Suprapubic skin (tissue), 3 donors: Measurements from ENCODE around the gene RAD51AP1.

Source experiments
- POLR2AphosphoS5 ChIP-seq, 3 donors: sonication (generic); formaldehyde crosslinking; IDR thresholded peaks; one replicate each; pipeline ENCODE4 v1.6.1; 2017; ENCODE audit warnings: antibody characterized with exemption in 3 of 3
- TF ChIP-seq, protein P1 (sequence below), 2 donors: fragments of 200-600 bp in 1 of 2; fragments of 450-650 bp in 1 of 2; sonication (generic) in 1 of 2; IDR thresholded peaks; one replicate each; pipeline ENCODE4 v1.5.1; 2016 to 2019; ENCODE audit warnings: antibody characterized with exemption in 2 of 2, mild to moderate bottlenecking in 1 of 2, moderate library complexity in 1 of 2

DNA sequence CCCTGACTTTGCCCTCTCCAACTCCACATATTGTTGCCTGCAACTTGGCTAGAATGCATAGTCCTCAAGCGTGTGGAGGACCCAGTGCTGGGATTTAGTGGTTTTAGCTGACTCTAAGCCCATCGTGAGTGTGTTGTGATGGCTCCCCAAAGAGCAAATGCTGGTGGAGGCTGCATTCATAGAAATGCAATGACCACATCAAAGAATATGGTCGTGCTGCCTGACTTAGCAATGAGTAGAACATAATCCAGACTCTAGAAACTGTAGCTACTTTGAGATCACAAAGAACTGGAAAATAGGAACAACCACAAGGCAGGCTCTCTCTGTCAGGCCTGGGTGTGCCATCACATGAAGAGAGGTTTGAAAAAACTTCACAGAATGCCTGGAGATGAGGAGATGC lies 24.6 kb downstream of the RAD51AP1 start:
- TF ChIP-seq, protein P1, sequence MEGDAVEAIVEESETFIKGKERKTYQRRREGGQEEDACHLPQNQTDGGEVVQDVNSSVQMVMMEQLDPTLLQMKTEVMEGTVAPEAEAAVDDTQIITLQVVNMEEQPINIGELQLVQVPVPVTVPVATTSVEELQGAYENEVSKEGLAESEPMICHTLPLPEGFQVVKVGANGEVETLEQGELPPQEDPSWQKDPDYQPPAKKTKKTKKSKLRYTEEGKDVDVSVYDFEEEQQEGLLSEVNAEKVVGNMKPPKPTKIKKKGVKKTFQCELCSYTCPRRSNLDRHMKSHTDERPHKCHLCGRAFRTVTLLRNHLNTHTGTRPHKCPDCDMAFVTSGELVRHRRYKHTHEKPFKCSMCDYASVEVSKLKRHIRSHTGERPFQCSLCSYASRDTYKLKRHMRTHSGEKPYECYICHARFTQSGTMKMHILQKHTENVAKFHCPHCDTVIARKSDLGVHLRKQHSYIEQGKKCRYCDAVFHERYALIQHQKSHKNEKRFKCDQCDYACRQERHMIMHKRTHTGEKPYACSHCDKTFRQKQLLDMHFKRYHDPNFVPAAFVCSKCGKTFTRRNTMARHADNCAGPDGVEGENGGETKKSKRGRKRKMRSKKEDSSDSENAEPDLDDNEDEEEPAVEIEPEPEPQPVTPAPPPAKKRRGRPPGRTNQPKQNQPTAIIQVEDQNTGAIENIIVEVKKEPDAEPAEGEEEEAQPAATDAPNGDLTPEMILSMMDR (IDR thresholded peaks at IDR 0.05), result no peak
- no peak for TF ChIP-seq POLR2AphosphoS5 (IDR thresholded peaks at IDR 0.05)
